Measurements from ENCODE around the gene CDKAL1. TPM values are rescaled to one million over a fixed set of nuclear protein-coding genes. Genes with fewer than 3 reads are reported as not detected.

CDKAL1 gene
- total RNA-seq, 1 donor from 2014 or later, result 14.8 TPM

- Mint-ChIP-seq H3K4me3 (ENCODE audit: unreplicated experiment) (no peak overlapping the region), H3K27ac (ENCODE audit: unreplicated experiment) (no peak overlapping the region), H3K4me1 (ENCODE audit: unreplicated experiment) (peaks cover 3% of the 10 kb centered on the region), H3K9me3 (ENCODE audit: unreplicated experiment) (no peaks in the 10 kb centered on the region), H3K27me3 (ENCODE audit: unreplicated experiment) (no peaks in the 10 kb centered on the region), H3K36me3 (ENCODE audit: unreplicated experiment) (peaks cover 5% of the 10 kb centered on the region)
- DNase-seq (ENCODE audit: extremely low spot score, unreplicated experiment), result no peak
- no peak for TF ChIP-seq CTCF (IDR thresholded peaks at IDR 0.05)
Measured at GRCh38 chr6:21034345-21034744, 500.1 kb downstream of the CDKAL1 start.

- Mint-ChIP-seq H3K4me1 (ENCODE audit: unreplicated experiment) (peaks cover 5% of the 10 kb centered on the region), H3K9me3 (ENCODE audit: unreplicated experiment) (no peaks in the 10 kb centered on the region), H3K4me3 (ENCODE audit: unreplicated experiment) (no peak overlapping the region), H3K36me3 (ENCODE audit: unreplicated experiment) (peaks cover 2% of the 10 kb centered on the region), H3K27me3 (ENCODE audit: unreplicated experiment) (no peaks in the 10 kb centered on the region), H3K27ac (ENCODE audit: unreplicated experiment) (no peak overlapping the region)
- DNase-seq (ENCODE audit: extremely low spot score, unreplicated experiment), result no peak
- TF ChIP-seq CTCF (IDR thresholded peaks at IDR 0.05), result no peak
Measured at GRCh38 chr6:21037453-21037852, 503.2 kb downstream of the CDKAL1 start.

GRCh38 chr6:21039926-21040325 lies 505.7 kb downstream of the CDKAL1 start:
- no peak for TF ChIP-seq CTCF (IDR thresholded peaks at IDR 0.05)
- H3K27ac Mint-ChIP-seq (ENCODE audit: unreplicated experiment), result no peak overlapping the region
- DNase-seq (ENCODE audit: extremely low spot score, unreplicated experiment), result no peak
- peaks cover 2% of the 10 kb centered on the region for H3K4me1 Mint-ChIP-seq (ENCODE audit: unreplicated experiment)
- no peaks in the 10 kb centered on the region for H3K27me3 Mint-ChIP-seq (ENCODE audit: unreplicated experiment)
- no peaks in the 10 kb centered on the region for H3K9me3 Mint-ChIP-seq (ENCODE audit: unreplicated experiment)
- no peaks in the 10 kb centered on the region for H3K36me3 Mint-ChIP-seq (ENCODE audit: unreplicated experiment)
- no peak overlapping the region for H3K4me3 Mint-ChIP-seq (ENCODE audit: unreplicated experiment)

GRCh38 chr6:21045135-21045700 lies 511.0 kb downstream of the CDKAL1 start:
- TF ChIP-seq CTCF (IDR thresholded peaks at IDR 0.05), result no peak
- no peaks in the 10 kb centered on the region for H3K9me3 Mint-ChIP-seq (ENCODE audit: unreplicated experiment)
- H3K36me3 Mint-ChIP-seq (ENCODE audit: unreplicated experiment), result no peaks in the 10 kb centered on the region
- H3K27ac Mint-ChIP-seq (ENCODE audit: unreplicated experiment), result no peak overlapping the region
- no peaks in the 10 kb centered on the region for H3K27me3 Mint-ChIP-seq (ENCODE audit: unreplicated experiment)
- no peak overlapping the region for H3K4me3 Mint-ChIP-seq (ENCODE audit: unreplicated experiment)
- peaks cover 15% of the 10 kb centered on the region for H3K4me1 Mint-ChIP-seq (ENCODE audit: unreplicated experiment)
- DNase-seq (ENCODE audit: extremely low spot score, unreplicated experiment), result no peak

- H3K4me1 Mint-ChIP-seq (ENCODE audit: unreplicated experiment), result peaks cover 15% of the 10 kb centered on the region
- no peak for DNase-seq (ENCODE audit: extremely low spot score, unreplicated experiment)
- H3K36me3 Mint-ChIP-seq (ENCODE audit: unreplicated experiment), result no peaks in the 10 kb centered on the region
- no peak for TF ChIP-seq CTCF (IDR thresholded peaks at IDR 0.05)
- H3K27ac Mint-ChIP-seq (ENCODE audit: unreplicated experiment), result peak overlapping the region; percentile 37
- no peak overlapping the region for H3K4me3 Mint-ChIP-seq (ENCODE audit: unreplicated experiment)
- no peaks in the 10 kb centered on the region for H3K27me3 Mint-ChIP-seq (ENCODE audit: unreplicated experiment)
- H3K9me3 Mint-ChIP-seq (ENCODE audit: unreplicated experiment), result no peaks in the 10 kb centered on the region
Measured at GRCh38 chr6:21046276-21046675, 512.0 kb downstream of the CDKAL1 start.

All from osteocyte (in vitro differentiated cells).